Effector CD8-positive, alpha-beta T cell (primary cell): ENCODE results near the gene RIT1.

Experiments used
- DNase-seq: peaks from one replicate; lab custom pipeline; 2025; lab: John Stamatoyannopoulos, UW
- total RNA-seq, 4 experiments: gene quantifications; one replicate each; lab custom pipeline; 2026; lab: John Stamatoyannopoulos, UW

Gene RIT1, protein sequence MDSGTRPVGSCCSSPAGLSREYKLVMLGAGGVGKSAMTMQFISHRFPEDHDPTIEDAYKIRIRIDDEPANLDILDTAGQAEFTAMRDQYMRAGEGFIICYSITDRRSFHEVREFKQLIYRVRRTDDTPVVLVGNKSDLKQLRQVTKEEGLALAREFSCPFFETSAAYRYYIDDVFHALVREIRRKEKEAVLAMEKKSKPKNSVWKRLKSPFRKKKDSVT
- total RNA-seq = 49.2 to 75.1 (median 60.9) reads per million in 4 experiments

DNA sequence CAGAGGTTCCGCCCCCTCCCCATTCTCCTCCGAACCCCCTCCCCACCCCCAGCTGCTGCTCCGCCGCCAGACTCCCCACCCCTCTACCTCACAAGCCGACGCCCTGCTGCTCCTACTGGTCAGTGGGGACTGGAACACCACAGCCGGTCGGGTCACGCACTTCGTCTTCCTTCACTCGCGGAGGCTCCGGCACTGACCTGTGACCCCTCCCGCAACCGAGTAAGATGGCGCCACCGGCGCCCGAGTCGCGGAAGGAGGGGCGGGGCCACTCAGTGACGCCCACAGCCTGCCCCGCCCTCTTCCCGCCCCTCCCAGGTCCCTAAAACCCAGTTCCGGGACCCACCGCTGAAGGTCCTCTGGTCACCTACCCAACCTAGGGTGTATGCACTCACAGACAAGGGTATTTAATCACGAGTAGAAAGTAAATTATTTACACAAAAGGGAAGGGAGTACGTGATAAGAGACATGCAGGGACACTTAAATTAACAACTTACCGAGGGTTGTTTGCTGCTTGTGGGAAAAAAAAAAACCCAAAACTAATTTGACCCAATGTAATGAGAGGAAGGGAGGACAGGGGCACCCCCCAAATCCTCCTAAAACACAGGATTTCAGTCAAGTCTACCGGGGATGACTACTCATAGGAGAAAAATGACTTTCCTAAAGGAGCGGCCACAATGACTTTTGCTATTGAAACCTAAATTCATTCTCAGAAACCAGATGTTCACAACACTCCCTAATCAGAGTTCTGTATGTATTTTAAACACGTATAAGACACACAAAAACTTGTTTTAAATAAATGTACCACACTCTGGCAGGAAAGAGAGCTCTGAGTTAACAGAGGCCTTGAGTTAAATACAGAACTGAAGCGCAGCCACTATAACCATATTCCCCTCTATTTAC is at the start of gene RIT1:
TSS of gene RIT1 (minus strand) at position 194 of the 900 bp plus-strand sequence. CDS start 588 bp downstream, outside the sequence.
- DNase-seq = peak; percentile 78

DNA sequence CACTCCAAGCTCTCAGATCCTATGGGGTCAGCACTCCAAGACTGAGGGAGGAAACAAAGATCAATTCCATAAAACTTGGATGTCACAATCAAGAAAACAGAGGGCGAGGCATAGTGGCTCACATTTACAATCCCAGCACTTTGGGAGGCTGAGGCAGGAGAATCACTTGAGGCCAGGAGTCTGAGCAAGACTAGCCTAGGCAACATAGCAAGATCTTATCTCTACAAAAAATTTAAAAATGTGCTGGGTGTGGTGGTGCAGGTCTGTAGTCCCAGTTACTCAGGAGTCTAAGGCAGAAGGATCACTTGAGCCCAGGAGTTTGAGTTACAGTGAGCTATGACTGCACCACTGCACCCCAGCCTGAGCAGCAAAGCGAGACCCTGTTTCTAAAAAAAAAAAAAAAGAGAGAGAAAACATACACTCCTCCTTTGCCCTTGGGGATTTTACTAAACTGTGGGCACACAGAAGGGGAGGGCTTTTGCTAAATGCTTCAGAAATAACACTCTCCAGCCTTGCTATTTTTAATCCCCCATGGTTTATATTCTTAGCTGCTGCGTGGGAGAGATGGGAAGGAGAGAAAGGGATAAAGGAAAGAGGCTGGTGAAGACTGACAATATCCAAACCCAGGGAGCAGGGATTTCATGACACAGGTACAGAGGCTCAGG is 49.1 kb upstream of the RIT1 start:
- no peak for DNase-seq

DNA sequence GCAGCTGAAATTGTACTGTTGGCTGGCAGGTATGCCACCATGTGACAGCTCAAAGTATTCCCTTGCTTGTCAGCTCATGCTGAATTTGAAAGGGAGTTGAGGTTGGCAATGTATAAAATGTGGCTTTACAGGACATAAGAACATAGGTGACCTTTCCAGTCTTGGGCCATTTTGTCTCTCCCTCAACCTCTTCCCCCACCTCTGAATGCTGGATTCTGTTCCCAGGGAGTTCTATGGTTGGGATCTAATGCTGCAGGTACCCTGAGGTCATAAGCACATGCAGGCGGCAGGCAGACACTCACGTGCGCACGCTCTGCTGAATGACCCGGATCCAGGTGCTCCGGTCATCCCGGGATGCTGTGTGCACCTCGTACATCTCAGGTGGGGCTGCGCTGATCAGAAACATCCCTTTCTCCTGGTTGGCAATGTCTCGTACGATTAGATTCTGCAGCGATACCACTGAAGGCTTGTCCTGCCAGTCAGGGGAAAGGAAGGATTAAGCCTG is 46.3 kb upstream of the RIT1 start:
- DNase-seq = no peak

DNA sequence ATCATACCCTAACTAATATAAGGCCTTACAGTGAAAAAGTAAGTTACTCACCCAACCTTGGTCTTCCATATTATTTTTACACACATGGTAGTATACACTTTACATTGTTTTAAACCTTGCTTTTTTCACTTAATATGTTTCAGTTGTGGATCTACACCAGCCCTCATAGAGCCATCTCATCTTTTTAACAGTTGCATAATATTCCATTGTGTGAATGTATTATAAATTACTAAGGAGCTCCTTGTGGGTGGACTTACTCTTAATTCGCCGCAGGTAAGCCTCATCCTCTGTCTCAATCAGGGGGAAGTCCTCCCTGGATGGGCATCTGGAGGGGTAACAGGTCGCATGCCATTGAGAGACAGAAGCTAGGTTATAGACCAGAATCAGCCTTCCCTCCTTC is 43.5 kb upstream of the RIT1 start:
- DNase-seq = no peak

DNA sequence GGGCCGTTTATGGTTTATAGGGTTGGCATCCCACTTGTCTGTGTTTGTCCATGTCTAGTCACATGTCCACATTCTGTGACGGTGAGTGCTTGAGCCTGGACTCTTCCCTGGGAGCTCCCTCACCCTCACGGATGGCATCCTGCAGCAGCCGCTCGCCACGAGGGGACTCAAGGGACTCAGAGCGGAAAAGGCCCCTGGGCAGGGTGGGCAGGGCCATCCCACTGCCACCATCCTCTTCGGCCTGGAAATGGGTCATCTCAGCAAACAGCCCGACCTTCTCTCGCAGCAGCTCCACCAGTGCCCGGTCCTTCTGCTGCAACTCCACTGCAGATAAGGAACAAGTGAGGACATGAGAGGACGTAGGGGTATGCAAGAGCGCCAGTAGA is 41.3 kb upstream of the RIT1 start:
- DNase-seq = no peak

DNA sequence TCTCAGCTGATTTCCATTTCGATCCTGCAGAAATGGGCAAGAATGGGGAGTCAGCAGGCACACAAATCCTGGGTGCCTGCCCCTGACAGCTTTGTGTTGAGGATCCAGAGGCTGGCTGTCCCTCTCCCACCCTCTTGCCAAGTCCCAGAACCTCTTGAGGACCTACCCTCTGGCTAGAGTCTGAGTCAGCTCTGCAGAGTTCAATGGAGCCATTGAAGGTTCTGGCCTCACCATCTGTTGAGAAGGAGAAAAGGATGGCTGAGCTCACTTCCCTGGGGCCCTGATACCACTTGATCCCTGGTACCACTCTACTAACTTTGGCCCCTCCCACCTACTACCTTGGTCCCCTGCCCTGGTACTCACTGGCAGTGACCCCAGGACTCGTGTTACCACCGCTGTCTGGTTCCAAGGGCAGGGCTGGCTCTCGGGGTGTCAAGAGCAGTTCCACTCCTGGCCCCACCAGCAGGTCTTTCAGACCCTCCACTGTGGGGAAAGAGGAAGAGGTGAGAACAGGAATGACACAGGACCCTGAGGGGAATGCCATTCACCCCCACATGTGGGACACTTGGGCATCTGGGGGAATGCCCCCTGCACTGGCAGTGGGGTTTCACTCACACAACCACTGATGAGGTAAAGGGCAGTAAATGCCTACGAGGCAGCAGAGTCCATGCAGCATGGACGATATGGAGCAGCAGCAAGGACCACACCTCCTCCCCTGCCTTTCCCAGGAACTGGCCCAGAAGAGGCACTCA is 40.8 kb upstream of the RIT1 start:
- DNase-seq = no peak

DNA sequence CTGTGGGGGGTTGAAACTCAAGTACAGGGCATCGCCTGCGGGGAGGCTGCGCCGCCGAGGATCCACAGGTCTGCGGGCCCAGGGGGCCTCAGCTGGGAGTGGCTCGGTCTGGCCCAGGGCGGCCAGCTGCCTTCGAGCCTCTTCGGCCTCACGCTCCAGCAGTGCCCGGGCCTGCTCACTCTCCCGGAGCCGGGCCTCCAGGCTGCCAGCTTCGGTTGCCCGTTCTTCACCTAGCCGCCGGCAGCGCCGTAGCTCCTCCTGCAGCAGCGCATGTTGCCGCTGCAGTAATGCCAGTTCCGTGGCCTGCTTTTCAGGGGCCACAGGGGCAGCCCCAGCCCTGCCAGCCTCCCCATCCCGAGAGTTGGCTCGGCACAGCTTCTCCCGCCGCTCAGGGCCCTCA is 39.7 kb upstream of the RIT1 start:
- DNase-seq = no peak

DNA sequence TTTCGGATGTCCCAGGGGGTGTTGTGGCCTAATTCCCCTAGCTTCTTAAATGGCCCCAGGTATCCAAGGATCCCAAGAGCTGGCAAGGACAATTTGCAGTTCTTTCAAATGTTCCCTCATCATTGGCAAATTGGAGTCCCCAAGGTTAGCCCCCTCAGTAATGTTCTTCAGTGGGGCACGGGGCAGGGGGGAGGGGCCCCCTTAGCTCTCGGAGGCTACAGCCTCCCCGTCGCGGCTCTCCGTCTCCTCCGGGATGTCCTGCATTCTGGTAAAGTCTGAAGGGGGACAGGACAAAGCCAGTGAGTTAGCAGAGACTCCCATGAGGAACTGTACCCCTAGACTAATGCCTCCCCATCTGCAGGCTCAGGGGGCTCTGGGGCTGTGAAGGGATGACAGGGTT is 36.6 kb upstream of the RIT1 start:
- no peak for DNase-seq

DNA sequence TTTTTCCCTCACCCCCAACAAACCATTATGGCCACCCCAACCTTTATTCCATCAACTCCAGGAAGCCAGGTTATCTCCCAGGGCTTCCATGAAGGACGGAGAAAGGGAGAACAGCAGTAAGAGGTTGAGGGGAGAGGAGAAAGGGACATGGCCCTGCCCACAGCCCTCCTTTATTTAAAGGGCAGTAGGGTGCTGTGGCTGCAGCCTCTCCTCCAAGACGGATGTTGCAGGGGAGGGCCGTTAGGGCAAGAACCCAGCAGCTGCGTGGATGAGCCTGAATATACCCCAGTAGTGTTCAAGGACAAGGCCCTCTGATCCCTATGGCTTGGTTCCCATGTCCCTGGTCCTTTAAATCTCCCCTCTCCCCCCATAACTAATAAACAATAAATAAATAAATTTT is 36.1 kb upstream of the RIT1 start:
- no peak for DNase-seq

DNA sequence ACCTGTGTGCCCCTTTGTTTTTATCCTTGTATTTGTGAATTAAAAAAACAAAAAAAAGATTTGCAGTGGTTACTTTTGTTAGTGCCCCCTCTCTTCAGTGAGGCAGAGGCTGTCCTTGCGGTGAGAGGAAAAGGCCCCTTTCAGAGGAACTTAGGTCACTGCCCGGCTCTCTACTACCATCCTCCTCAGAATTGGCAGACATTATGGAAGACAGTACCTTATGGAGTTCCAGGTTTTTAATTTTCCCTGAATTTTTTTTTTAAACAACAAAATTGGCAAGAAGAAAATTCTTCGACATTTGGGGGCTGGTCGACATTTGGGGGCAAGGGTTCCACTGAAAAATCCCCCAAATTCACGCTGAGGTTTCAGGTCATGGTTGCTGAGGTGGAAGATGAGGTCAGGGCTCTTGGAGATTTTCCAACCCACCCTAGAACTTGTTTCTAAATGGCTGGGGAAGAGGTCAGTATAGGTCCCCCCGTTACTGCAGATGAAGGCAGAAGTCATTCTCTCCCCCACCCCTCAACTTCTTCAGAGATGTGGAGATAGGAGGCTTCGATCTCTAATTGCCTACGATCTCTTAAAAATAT is 35.6 kb upstream of the RIT1 start:
- no peak for DNase-seq

DNA sequence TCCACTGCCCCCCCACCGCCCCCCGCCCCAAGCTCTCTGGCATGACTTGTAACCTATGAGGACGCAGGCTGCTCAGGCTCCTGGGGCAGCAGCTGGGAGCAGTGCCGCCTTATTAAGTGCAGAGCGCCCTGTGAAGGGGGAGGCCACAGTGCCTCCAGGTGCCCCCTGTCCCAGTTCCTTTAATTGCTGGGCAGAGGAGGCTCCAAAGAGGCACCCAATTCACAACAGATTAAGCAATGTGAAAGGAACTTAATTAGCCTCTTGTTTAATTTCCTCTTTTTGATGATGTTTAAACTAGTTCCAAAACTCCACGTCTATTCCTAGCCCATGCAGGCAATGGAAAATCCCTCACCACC is 33.3 kb upstream of the RIT1 start:
- DNase-seq = no peak

DNA sequence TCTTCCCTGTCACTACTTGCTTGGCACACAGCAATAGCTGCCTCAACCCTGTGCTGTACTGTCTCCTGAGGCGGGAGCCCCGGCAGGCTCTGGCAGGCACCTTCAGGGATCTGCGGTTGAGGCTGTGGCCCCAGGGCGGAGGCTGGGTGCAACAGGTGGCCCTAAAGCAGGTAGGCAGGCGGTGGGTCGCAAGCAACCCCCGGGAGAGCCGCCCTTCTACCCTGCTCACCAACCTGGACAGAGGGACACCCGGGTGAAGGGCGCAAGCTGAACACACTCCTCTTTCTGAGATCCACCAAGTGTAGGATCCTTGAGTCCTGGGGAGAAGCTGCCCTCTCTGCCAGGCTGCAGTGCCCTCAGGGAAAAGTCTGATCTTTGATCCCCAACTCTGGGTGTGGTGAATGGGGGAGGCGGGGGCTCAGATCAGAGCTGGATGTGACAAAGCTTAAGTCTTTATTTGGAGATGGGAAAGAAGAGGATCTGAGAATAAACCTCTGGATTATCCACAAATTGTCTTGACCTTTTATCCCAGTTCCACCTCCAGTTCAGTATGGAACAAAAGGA is 31.5 kb upstream of the RIT1 start:
- no peak for DNase-seq

DNA sequence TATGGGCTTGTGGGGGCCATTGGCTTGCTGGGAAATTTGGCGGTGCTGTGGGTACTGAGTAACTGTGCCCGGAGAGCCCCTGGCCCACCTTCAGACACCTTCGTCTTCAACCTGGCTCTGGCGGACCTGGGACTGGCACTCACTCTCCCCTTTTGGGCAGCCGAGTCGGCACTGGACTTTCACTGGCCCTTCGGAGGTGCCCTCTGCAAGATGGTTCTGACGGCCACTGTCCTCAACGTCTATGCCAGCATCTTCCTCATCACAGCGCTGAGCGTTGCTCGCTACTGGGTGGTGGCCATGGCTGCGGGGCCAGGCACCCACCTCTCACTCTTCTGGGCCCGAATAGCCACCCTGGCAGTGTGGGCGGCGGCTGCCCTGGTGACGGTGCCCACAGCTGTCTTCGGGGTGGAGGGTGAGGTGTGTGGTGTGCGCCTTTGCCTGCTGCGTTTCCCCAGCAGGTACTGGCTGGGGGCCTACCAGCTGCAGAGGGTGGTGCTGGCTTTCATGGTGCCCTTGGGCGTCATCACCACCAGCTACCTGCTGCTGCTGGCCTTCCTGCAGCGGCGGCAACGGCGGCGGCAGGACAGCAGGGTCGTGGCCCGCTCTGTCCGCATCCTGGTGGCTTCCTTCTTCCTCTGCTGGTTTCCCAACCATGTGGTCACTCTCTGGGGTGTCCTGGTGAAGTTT is 30.8 kb upstream of the RIT1 start:
- DNase-seq = no peak

DNA sequence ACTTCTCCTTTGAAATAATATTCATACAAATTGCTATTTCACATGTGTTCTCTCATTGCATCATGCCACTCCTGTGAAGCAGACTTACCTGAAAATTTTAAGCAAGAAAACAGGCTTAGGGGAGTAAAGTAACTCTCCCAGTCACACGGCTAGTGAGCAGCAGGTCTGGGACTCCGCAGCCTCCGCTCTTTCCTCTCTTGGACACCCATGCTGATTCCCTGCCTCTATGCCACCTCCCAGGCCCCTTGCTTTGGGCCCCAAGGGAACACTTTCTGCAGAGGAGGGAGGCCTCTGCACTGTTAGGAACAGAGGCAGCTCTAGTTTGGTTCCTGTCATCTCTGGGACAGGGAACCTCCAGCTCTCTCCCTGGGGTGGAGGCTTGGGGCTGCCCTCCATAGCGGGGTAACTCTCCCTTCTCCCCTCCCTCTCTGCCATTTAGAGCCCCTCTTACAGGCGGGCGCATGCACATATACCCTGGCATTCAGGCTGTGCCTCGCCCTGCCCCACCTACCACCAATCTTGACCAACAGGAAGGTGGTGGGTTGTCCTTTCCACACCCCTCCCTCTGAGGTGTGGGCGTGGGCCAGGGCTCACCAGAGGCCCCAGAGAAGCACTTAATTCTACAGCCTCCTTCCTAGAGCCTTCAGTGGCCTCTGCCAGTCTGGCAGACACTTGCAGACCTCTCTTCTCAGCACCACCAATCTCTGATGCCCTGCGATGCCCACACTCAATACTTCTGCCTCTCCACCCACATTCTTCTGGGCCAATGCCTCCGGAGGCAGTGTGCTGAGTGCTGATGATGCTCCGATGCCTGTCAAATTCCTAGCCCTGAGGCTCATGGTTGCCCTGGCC is 30.1 kb upstream of the RIT1 start, which contains the start of gene RXFP4:
TSS of gene RXFP4 (plus strand) at position 646 of the 852 bp plus-strand sequence. CDS start at position 718, 72 bp downstream.
- no peak for DNase-seq

DNA sequence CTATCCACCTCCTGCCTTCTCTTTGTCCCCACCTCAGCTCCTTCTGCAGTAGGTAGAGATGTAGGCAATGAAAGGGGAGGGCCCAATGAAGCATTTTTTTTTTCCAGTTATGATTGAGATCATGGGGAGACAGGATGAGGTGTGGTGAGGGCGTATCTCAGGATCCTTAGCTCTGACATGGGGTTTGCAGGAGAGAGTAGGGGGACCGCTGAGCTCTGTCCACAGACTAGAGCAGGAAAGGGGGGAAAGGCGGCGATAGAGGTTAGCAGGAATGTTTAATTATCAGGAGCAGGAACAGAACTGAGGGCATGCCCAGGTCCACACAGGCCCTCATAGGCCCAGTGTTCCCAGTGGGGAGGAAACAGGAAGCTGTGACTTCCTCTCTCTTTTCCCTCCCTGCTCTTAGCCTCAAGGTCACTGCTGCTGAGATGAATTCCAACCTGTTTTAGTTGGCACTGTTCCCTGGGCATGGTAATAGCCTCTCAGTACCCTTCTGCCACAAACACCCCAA is 29.4 kb upstream of the RIT1 start:
- no peak for DNase-seq

DNA sequence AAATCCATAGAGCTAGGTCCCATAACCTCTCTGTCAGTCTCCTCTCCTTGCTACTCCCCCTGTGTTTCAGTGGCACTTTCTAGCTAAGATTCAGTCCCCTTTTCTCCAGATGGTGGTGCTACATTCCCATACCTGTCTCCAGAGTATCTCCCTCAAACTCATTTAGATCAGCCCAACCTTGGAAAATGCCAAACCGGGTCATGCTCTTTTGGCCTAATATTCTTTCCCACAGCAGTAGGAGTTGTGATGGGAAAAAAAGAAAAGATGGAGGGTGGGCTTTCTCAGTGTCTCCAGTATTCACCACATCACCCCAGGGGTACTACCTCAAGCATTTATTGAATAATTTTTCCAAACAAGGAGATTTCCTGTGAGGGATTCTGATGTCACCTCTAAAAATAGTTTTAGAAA is 27.1 kb upstream of the RIT1 start:
- DNase-seq = no peak

DNA sequence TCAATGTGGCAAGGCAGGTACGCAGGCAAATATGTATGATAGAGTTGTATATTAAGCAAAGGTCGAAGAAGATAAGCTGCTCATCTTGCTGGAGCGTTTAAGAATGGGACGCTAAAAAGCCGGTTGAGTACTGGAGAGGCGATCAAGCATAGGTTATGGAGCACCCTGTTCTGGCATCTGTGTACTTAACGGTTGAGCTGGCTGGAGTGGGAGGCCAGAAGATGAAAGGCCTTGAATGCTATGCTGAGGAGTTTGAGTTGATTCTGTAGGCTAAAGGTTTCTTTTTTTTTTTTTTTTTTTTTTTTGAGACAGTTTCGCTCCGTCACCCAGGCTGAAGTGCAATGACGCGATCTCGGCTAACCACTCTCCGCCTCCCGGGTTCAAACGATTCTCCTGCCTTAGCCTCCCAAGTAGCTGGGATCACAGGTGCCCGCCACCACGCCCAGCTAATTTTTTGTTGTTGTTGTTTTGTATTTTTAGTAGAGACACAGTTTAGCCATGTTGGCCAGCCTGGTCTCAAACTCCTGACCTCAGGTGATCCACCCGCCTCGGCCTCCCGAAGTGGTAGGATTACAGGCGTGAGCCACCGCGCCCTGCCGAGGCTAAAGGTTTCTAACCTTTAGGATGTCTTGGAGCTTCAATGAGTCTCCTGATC is 23.9 kb upstream of the RIT1 start:
- DNase-seq = no peak

DNA sequence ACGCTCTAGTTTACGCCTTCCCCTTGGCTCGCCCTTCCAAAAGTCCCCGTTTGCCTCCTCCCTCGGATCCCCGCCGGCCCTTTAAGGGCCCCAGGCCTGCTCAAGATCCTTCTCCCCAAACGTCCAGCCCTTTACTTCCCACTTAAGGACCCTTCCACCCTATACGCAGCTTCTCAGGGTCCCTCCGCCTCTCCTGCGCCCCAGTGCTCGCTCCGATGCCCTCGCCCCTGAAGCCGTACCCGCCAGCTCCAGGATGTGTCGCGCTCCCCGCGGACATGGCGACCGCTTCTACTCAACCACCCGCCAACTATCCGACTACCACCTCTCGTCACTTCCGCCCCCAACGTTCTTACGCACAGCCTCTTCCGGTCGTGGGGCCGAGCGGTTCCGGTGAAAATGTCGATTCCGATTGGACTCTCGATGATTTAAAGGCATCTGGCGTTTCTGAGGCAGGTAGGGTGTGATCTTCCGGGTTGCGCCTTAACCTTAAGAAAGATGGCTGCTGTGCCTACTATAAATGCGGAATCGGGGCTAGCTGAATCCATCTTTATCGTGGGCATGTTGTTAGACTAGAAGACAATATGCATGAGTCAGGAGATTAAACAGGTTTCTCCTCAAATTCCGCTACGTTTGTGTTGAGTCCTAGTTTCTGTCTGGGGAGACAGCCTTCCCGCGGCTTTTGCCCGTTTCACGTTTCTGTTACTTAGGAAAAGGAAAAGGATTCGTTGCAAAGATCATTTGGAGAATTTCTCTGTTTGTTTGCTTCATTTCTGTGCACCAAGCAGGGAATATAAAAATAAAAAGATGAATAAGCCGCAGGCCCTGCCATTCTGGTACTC is 23.2 kb upstream of the RIT1 start, which contains the start of gene KHDC4:
TSS of gene KHDC4 (minus strand) at position 317 of the 839 bp plus-strand sequence. CDS start at position 277, 40 bp downstream.
- DNase-seq = peak; percentile 89
